Endothelial cell of umbilical vein (primary cell): Measurements from ENCODE around the gene NFATC4. TPM values are rescaled to one million over a fixed set of nuclear protein-coding genes. Genes with fewer than 3 reads are reported as not detected.

Source experiments
- BruUV-seq: library from RNA; stranded (reverse); fragments of 400-500 nt; replicated peaks from 2 replicates; lab custom pipeline; 2021; lab: Mats Ljungman, UMichigan
- CTCF ChIA-PET: fragments of 300-600, 350-600 bp; sonication (Branson Sonifier 250); formaldehyde crosslinking; loops from one replicate; lab custom pipeline; 2021; ENCODE audit warnings: antibody characterized with exemption, inconsistent platforms; lab: Charles Lee
- POLR2A ChIA-PET: fragments of 300-600, 350-600 bp; sonication (Branson Sonifier 250); formaldehyde crosslinking; loops from one replicate; lab custom pipeline; 2021; ENCODE audit warnings: antibody characterized with exemption, inconsistent platforms; lab: Charles Lee
- DNase-seq: peaks from one replicate; pipeline ENCODE4 v3.0.0-alpha.2; 2011; ENCODE audit warnings: low read depth, low spot score
- FAIRE-seq: peaks from 2 replicates; lab custom pipeline; 2011; peaks lifted over from hg19 to GRCh38; lab: Jason Lieb, UNC
- H2AFZ ChIP-seq: 2 replicates; pipeline ENCODE4 v1.6.0; 2012; ENCODE audit warnings: low read depth, low read length, control low read depth, inconsistent platforms
- H3K27ac ChIP-seq: 2 replicates; pipeline ENCODE4 v1.5.1; 2011; ENCODE audit warnings: low read depth, mild to moderate bottlenecking, control low read depth, low read length, moderate library complexity; ENCODE audit not compliant: insufficient read depth
- H3K27me3 ChIP-seq, 2 experiments: 2 replicates each; pipeline versions ENCODE4 v1.6.0 to v1.6.1; 2011; ENCODE audit warnings: low read length in 2 of 2, mixed read lengths in 1 of 2; ENCODE audit not compliant: control insufficient read depth in 2 of 2, insufficient read depth in 2 of 2
- H3K36me3 ChIP-seq, 2 experiments: 2 replicates in 1 of 2; 3 replicates in 1 of 2; pipeline ENCODE4 v1.5.1; 2011; ENCODE audit warnings: low read length in 2 of 2, mild to moderate bottlenecking in 1 of 2, moderate library complexity in 1 of 2; ENCODE audit not compliant: control insufficient read depth in 2 of 2, insufficient read depth in 2 of 2; ENCODE audit errors: extremely low read depth in 1 of 2
- H3K4me1 ChIP-seq: 3 replicates; pipeline ENCODE4 v1.5.1; 2011; ENCODE audit warnings: mild to moderate bottlenecking, low read length; ENCODE audit not compliant: control insufficient read depth, insufficient read depth; ENCODE audit errors: extremely low read depth
- H3K4me2 ChIP-seq: 2 replicates; pipeline ENCODE4 v1.6.1; 2011; ENCODE audit warnings: low read length, control low read depth, mixed read lengths; ENCODE audit not compliant: insufficient read depth
- H3K4me3 ChIP-seq, 3 experiments: fragments of 200-600 bp in 1 of 3; sonication (generic), shearing (Covaris generic) in 1 of 3; replicated peaks in 1 of 3; 2 replicates each; pipeline ENCODE4 v1.5.1; 2011 to 2016; ENCODE audit warnings: control low read depth in 3 of 3, low read length in 3 of 3, mild to moderate bottlenecking in 2 of 3, inconsistent platforms in 1 of 3, low read depth in 1 of 3, moderate library complexity in 1 of 3; ENCODE audit not compliant: insufficient read depth in 1 of 3
- H3K79me2 ChIP-seq: 2 replicates; pipeline ENCODE4 v1.6.0; 2012; ENCODE audit warnings: low read length, inconsistent platforms; ENCODE audit not compliant: control insufficient read depth, insufficient read depth
- H3K9ac ChIP-seq: replicated peaks from 2 replicates; pipeline ENCODE3; 2011; ENCODE audit warnings: low read length, control low read depth; ENCODE audit not compliant: insufficient read depth; ENCODE audit errors: extremely low read depth
- H3K9me1 ChIP-seq: replicated peaks from 3 replicates; pipeline ENCODE4 v1.6.0; 2011; ENCODE audit warnings: mild to moderate bottlenecking, low read length; ENCODE audit not compliant: control insufficient read depth, insufficient read depth; ENCODE audit errors: extremely low read depth
- H3K9me3 ChIP-seq: replicated peaks from 2 replicates; pipeline ENCODE4 v1.5.1; 2012; ENCODE audit warnings: low read length, inconsistent platforms; ENCODE audit not compliant: control insufficient read depth, insufficient read depth
- H4K20me1 ChIP-seq: replicated peaks from 2 replicates; pipeline ENCODE3; 2011; ENCODE audit warnings: mild to moderate bottlenecking, low read length; ENCODE audit not compliant: control insufficient read depth, insufficient read depth; ENCODE audit errors: extremely low read depth
- CTCF ChIP-seq, 2 donors: IDR thresholded peaks; 1 replicate in 1 of 2; 2 replicates in 1 of 2; pipeline ENCODE4 v1.5.1; 2011; ENCODE audit warnings: low read length in 2 of 2, mild to moderate bottlenecking in 2 of 2, moderate library complexity in 2 of 2, control low read depth in 1 of 2, inconsistent platforms in 1 of 2, low read depth in 1 of 2; ENCODE audit not compliant: insufficient read depth in 1 of 2; ENCODE audit errors: extremely low read depth in 1 of 2
- EZH2 ChIP-seq: IDR thresholded peaks from 2 replicates; pipeline ENCODE4 v1.6.1; 2012; ENCODE audit warnings: borderline replicate concordance, low read depth, mild to moderate bottlenecking, moderate library complexity, low read length, inconsistent platforms; ENCODE audit not compliant: severe bottlenecking
- FOS ChIP-seq: IDR thresholded peaks from 2 replicates; pipeline ENCODE4 v1.6.1; 2011; ENCODE audit warnings: mild to moderate bottlenecking, low read length, moderate library complexity, borderline replicate concordance; ENCODE audit not compliant: insufficient read depth
- GATA2 ChIP-seq: IDR thresholded peaks from 2 replicates; pipeline ENCODE4 v1.7.0; 2011; ENCODE audit warnings: low read depth, mild to moderate bottlenecking, moderate library complexity, mixed read lengths, low read length; ENCODE audit not compliant: insufficient read length, insufficient read depth
- JUN ChIP-seq: IDR thresholded peaks from 2 replicates; pipeline ENCODE4 v1.6.1; 2011; ENCODE audit warnings: borderline replicate concordance, low read depth; ENCODE audit not compliant: insufficient read length, insufficient read depth
- MAX ChIP-seq: IDR thresholded peaks from 2 replicates; pipeline ENCODE4 v1.6.1; 2011; ENCODE audit not compliant: insufficient read depth, insufficient read length
- MYC ChIP-seq: IDR thresholded peaks from one replicate; pipeline ENCODE4 v1.6.1; 2011; ENCODE audit warnings: mild to moderate bottlenecking, low read depth, low read length
- POLR2A ChIP-seq: IDR thresholded peaks from 2 replicates; pipeline ENCODE4 v1.6.1; 2012; ENCODE audit warnings: low read depth, mild to moderate bottlenecking, control low read depth, low read length
- POLR2AphosphoS5 ChIP-seq: IDR thresholded peaks from 2 replicates; pipeline ENCODE4 v1.6.1; 2012; ENCODE audit warnings: low read depth, mild to moderate bottlenecking, control low read depth, low read length, moderate library complexity; ENCODE audit not compliant: insufficient read depth
- dilution Hi-C: fragments of 300-500 bp; cut with MboI; formaldehyde crosslinking; loops from one replicate; pipeline ENCODE4 v1.15.0; 2019; ENCODE audit warnings: low sequenced_read_pairs; ENCODE audit not compliant: extremely low pct_ligation_motif_present
- intact Hi-C: fragments of 100-400 bp; cut with micrococcal nuclease; formaldehyde crosslinking; loops from one replicate; pipeline ENCODE4 v1.10.0; 2022
- polyA plus RNA-seq, 4 experiments: library from polyadenylated mRNA; depleted of rRNA in 3 of 4; stranded (reverse) in 3 of 4; unstranded in 1 of 4; fragments of >200 nt; gene quantifications; 2 replicates each; pipeline versions ENCODE4 v1.2.1 to v1.2.3, GENCODE V29; 2011 to 2012; ENCODE audit warnings: missing spikeins in 1 of 4
- total RNA-seq: library from RNA; stranded (reverse); gene quantifications from 2 replicates; pipeline ENCODE4 v1.2.3, GENCODE V29; 2021

The NFATC4 gene
- total and polyA plus RNA-seq, 2 donors (not counting 3 experiments of a cell fraction or from before 2014, with no cell fraction given) = 79.5 to 88.1 TPM

DNA sequence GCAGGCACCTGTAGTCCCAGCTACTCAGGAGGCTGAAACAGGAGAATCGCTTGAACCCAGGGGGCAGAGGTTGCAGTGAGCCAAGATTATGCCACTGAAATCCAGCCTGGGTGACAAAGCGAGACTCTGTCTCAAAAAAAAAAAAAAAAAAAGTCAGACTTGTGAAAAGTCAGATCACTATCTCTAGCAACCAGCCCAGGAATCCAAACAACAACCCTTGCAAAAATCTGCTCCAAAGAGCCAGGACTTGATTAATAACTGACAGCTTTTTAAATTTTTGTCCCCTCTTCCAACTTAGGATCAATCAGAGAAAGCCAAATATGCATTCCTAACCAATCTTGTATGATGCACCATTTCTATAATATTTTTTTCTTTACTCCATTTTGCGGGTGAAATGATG lies 7.7 kb upstream of the NFATC4 start:
- no peak for FAIRE-seq
- dilution Hi-C loops = no loop called here
- POLR2A ChIA-PET = no interaction called here
- no peaks in the 10 kb centered on the region for H3K79me2 ChIP-seq
- peaks cover 5% of the 10 kb centered on the region for H3K4me1 ChIP-seq
- H2AFZ ChIP-seq = no peak overlapping the region
- TF ChIP-seq EZH2 (no peak), MYC (no peak), JUN (no peak), FOS (no peak), GATA2 (no peak), POLR2A (no peak), MAX (no peak), CTCF (IDR thresholded peaks at IDR 0.05; ENCODE audit: extremely low read depth in 1 of 2, insufficient read depth in 1 of 2, low read depth in 1 of 2, low read length in 2 of 2) (no peak), POLR2AphosphoS5 (no peak)
- CTCF ChIA-PET = interaction anchor here (1.0 to 8.1 kb wide), 4 partner anchors 18 to 77 kb away, joined by 3 to 62 read pairs (median 28); no protein-coding TSS in a partner anchor
- no peak overlapping the region for H3K9ac ChIP-seq
- H4K20me1 ChIP-seq = no peaks in the 10 kb centered on the region
- no peaks in the 10 kb centered on the region for H3K36me3 ChIP-seq
- H3K27me3 ChIP-seq = peaks cover 0 to 3% of the 10 kb centered on the region in 2 experiments
- no peak overlapping the region for H3K4me2 ChIP-seq
- H3K4me3 ChIP-seq = no peak overlapping the region
- H3K9me1 ChIP-seq = no peaks in the 10 kb centered on the region
- DNase-seq = no peak
- H3K27ac ChIP-seq = no peak overlapping the region
- intact Hi-C loops = no loop called here
- no peaks in the 10 kb centered on the region for H3K9me3 ChIP-seq
- no TSS peak for BruUV-seq
